Measurements from ENCODE around the gene STEAP2.

GRCh38 chr7:90266808-90267207, 55.3 kb downstream of the STEAP2 start:
- TF ChIP-seq CTCF (conservative IDR thresholded peaks at IDR 0.05; ENCODE audit: low read length), result no peak
- TF ChIP-seq EZH2phosphoT487 (IDR thresholded peaks at IDR 0.05; ENCODE audit: borderline replicate concordance, low read depth, low read length), result no peak
